ENCODE data around the gene FBP1. TPM values are rescaled to one million over a fixed set of nuclear protein-coding genes. Genes with fewer than 3 reads are reported as not detected.

FBP1 gene
- total RNA-seq, 1 experiment from 2014 or later: 48.1 TPM

GRCh38 chr9:94638335-94639060 is 820 bp downstream of the FBP1 start:
- peak; percentile 8; the same call in 1 of the 2 replicates for ATAC-seq
- Histone ChIP-seq H3K4me2 (ENCODE audit: low read length) (peak overlapping the region; percentile 85), H3K9me2 (replicated peaks; ENCODE audit: low read length) (no peaks in the 10 kb centered on the region), H3K36me3 (ENCODE audit: low read depth, low read length) (no peaks in the 10 kb centered on the region), H3K9me3 (ENCODE audit: low read length) (no peaks in the 10 kb centered on the region), H2AFZ (ENCODE audit: low read length) (peak overlapping the region; percentile 71), H3K4me3 (ENCODE audit: low read length) (peak overlapping the region; percentile 79), H3F3A (ENCODE audit: low read length, unreplicated experiment) (no peaks in the 10 kb centered on the region), H3K27me3 (ENCODE audit: low read length) (no peaks in the 10 kb centered on the region), H3K27ac (ENCODE audit: low read length) (no peak overlapping the region), H3K79me2 (ENCODE audit: low read length) (peaks cover 17% of the 10 kb centered on the region), H3K9ac (ENCODE audit: low read length) (peak overlapping the region; percentile 74), H3K4me1 (ENCODE audit: insufficient read depth, low read length) (peaks cover 19% of the 10 kb centered on the region), H4K20me1 (ENCODE audit: low read length) (no peaks in the 10 kb centered on the region)
- BruUV-seq (replicated peaks): no TSS peak
- CTCF ChIA-PET: no interaction called here
- POLR2A ChIA-PET (ENCODE audit: unreplicated experiment): interaction anchor here (0.7 to 1.0 kb wide), 2 partner anchors 11 to 31 kb away, joined by 4 to 5 read pairs; no protein-coding TSS in a partner anchor
- intact Hi-C loops (cut with micrococcal nuclease): no loop called here
- no peak for DNase-seq
- no peak for TF ChIP-seq EZH2phosphoT487 (IDR thresholded peaks at IDR 0.05; ENCODE audit: borderline replicate concordance, low read length)
- TF ChIP-seq EZH2 (IDR thresholded peaks at IDR 0.05; ENCODE audit: low read length, unreplicated experiment): no peak
- no peak for TF ChIP-seq CTCF (conservative IDR thresholded peaks at IDR 0.05; ENCODE audit: low read depth, low read length)

- H3K36me3 ChIP-seq (ENCODE audit: low read depth, low read length): no peaks in the 10 kb centered on the region
- no peaks in the 10 kb centered on the region for H3F3A ChIP-seq (ENCODE audit: low read length, unreplicated experiment)
- H3K9ac ChIP-seq (ENCODE audit: low read length): no peak overlapping the region
- H3K27ac ChIP-seq (ENCODE audit: low read length): no peak overlapping the region
- no peak overlapping the region for H3K4me3 ChIP-seq (ENCODE audit: low read length)
- H3K9me2 ChIP-seq (replicated peaks; ENCODE audit: low read length): no peaks in the 10 kb centered on the region
- no peak for TF ChIP-seq CTCF (conservative IDR thresholded peaks at IDR 0.05; ENCODE audit: low read depth, low read length)
- TF ChIP-seq EZH2 (IDR thresholded peaks at IDR 0.05; ENCODE audit: low read length, unreplicated experiment): no peak
- no peak for TF ChIP-seq EZH2phosphoT487 (IDR thresholded peaks at IDR 0.05; ENCODE audit: borderline replicate concordance, low read length)
- intact Hi-C loops (cut with micrococcal nuclease): no loop called here
- H3K27me3 ChIP-seq (ENCODE audit: low read length): no peaks in the 10 kb centered on the region
- peaks cover 25% of the 10 kb centered on the region for H3K4me1 ChIP-seq (ENCODE audit: insufficient read depth, low read length)
- H3K79me2 ChIP-seq (ENCODE audit: low read length): no peaks in the 10 kb centered on the region
- no peaks in the 10 kb centered on the region for H3K9me3 ChIP-seq (ENCODE audit: low read length)
- ATAC-seq (no peak), DNase-seq (no peak)
- H3K4me2 ChIP-seq (ENCODE audit: low read length): no peak overlapping the region
- H4K20me1 ChIP-seq (ENCODE audit: low read length): no peaks in the 10 kb centered on the region
- ChIA-PET CTCF (no interaction called here), POLR2A (ENCODE audit: unreplicated experiment) (no interaction called here)
- BruUV-seq (replicated peaks): no TSS peak
- H2AFZ ChIP-seq (ENCODE audit: low read length): no peak overlapping the region
Observed at GRCh38 chr9:94632737-94633136, 6.6 kb downstream of the FBP1 start.

DNA sequence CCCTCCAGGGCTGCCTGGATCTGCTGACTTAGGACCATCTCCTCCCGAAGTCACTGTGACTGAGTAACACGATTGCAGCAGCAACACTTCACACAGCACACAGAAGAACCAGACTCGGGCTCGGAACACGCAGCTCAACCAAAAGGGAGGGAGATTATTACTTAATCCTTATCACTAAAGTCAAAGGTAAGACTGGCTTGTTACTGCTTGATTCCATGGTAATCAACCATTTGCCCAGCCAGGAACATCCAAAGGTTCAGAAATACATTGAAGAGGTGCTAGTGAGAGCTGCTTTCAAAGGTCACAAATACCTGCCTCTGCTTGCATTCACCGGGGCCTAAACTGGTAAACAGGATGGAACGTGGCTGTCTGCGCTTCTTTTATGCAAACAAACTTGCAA is 7.7 kb downstream of the FBP1 start:
- DNase-seq: no peak
- CTCF ChIA-PET: no interaction called here
- peak overlapping the region; percentile 29; the same call in 1 of the 2 replicates for H3K4me3 ChIP-seq (ENCODE audit: low read length)
- peak overlapping the region; percentile 72 for H3K4me2 ChIP-seq (ENCODE audit: low read length)
- H3K9me3 ChIP-seq (ENCODE audit: low read length): no peaks in the 10 kb centered on the region
- no peaks in the 10 kb centered on the region for H4K20me1 ChIP-seq (ENCODE audit: low read length)
- POLR2A ChIA-PET (ENCODE audit: unreplicated experiment): no interaction called here
- H3K9ac ChIP-seq (ENCODE audit: low read length): no peak overlapping the region; the same call in 1 of the 2 replicates
- H3K4me1 ChIP-seq (ENCODE audit: insufficient read depth, low read length): peaks cover 25% of the 10 kb centered on the region
- no peak for ATAC-seq
- no peaks in the 10 kb centered on the region for H3F3A ChIP-seq (ENCODE audit: low read length, unreplicated experiment)
- no TSS peak for BruUV-seq (replicated peaks)
- intact Hi-C loops (cut with micrococcal nuclease): no loop called here
- H3K27me3 ChIP-seq (ENCODE audit: low read length): no peaks in the 10 kb centered on the region
- no peak for TF ChIP-seq EZH2 (IDR thresholded peaks at IDR 0.05; ENCODE audit: low read length, unreplicated experiment)
- TF ChIP-seq CTCF (conservative IDR thresholded peaks at IDR 0.05; ENCODE audit: low read depth, low read length): no peak
- TF ChIP-seq EZH2phosphoT487 (IDR thresholded peaks at IDR 0.05; ENCODE audit: borderline replicate concordance, low read length): no peak
- H2AFZ ChIP-seq (ENCODE audit: low read length): no peak overlapping the region
- no peaks in the 10 kb centered on the region for H3K9me2 ChIP-seq (replicated peaks; ENCODE audit: low read length)
- H3K27ac ChIP-seq (ENCODE audit: low read length): peak overlapping the region; percentile 57
- H3K36me3 ChIP-seq (ENCODE audit: low read depth, low read length): no peaks in the 10 kb centered on the region
- H3K79me2 ChIP-seq (ENCODE audit: low read length): no peaks in the 10 kb centered on the region
